ENCODE results near the gene PRKX.

The PRKX gene

DNA sequence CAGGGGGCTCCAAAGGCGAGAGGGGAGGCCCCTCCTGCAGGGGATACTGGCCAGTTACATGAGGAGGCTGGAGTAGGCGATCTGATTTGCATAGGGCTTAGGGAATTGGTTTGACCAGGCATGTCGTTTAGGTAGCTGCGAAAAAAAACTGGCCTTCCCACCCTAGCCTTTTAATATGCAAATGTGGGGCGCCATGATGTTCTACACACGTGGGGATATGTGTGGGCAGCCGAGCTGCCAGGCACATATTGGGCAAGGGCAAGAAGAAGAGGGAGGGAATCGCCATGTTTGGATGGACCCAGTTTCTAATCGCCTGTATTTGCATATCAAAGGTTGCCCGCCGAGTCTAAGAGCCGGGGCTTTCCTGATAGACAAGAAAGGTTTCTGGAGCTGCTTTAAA, 121.3 kb downstream of the PRKX start:
- DNase-seq (ENCODE audit: extremely low read depth, insufficient read length), result no peak
- Histone ChIP-seq H3K36me3 (ENCODE audit: control insufficient read depth, insufficient read depth, low read length) (no peaks in the 10 kb centered on the region), H3K4me3 (replicated peaks; ENCODE audit: low read depth, low read length) (no peak overlapping the region), H3K27me3 (replicated peaks; ENCODE audit: control insufficient read depth, insufficient read depth, low read length) (no peaks in the 10 kb centered on the region)
- TF ChIP-seq, protein P1, sequence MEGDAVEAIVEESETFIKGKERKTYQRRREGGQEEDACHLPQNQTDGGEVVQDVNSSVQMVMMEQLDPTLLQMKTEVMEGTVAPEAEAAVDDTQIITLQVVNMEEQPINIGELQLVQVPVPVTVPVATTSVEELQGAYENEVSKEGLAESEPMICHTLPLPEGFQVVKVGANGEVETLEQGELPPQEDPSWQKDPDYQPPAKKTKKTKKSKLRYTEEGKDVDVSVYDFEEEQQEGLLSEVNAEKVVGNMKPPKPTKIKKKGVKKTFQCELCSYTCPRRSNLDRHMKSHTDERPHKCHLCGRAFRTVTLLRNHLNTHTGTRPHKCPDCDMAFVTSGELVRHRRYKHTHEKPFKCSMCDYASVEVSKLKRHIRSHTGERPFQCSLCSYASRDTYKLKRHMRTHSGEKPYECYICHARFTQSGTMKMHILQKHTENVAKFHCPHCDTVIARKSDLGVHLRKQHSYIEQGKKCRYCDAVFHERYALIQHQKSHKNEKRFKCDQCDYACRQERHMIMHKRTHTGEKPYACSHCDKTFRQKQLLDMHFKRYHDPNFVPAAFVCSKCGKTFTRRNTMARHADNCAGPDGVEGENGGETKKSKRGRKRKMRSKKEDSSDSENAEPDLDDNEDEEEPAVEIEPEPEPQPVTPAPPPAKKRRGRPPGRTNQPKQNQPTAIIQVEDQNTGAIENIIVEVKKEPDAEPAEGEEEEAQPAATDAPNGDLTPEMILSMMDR (IDR thresholded peaks at IDR 0.05; ENCODE audit: insufficient read depth, low read length, poor library complexity, severe bottlenecking), result no peak

DNA sequence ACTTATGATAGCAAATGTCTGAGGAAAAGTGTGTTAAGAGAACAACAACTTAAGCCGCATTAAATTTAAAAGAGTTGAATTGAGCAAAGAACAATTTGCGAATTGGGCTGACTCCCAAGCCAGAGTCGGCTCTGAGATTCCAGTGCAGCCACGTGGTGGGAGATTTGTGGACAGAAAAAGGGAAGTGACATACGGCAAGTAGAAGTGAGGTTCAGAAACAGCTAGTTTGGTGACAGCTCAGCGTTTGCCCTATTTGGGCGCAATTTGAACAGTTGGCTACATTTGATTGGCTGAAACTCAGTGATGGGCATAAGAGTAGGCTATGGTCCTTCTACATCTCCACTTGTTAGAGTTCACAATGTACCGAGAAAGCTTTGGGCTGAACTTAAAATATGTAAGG, 124.0 kb downstream of the PRKX start:
- no peak overlapping the region for H3K4me3 ChIP-seq (replicated peaks; ENCODE audit: low read depth, low read length)
- DNase-seq (ENCODE audit: extremely low read depth, insufficient read length), result no peak
- TF ChIP-seq, protein P1 (IDR thresholded peaks at IDR 0.05; ENCODE audit: insufficient read depth, low read length, poor library complexity, severe bottlenecking), result no peak
- H3K27me3 ChIP-seq (replicated peaks; ENCODE audit: control insufficient read depth, insufficient read depth, low read length), result no peaks in the 10 kb centered on the region
- no peaks in the 10 kb centered on the region for H3K36me3 ChIP-seq (ENCODE audit: control insufficient read depth, insufficient read depth, low read length)

DNA sequence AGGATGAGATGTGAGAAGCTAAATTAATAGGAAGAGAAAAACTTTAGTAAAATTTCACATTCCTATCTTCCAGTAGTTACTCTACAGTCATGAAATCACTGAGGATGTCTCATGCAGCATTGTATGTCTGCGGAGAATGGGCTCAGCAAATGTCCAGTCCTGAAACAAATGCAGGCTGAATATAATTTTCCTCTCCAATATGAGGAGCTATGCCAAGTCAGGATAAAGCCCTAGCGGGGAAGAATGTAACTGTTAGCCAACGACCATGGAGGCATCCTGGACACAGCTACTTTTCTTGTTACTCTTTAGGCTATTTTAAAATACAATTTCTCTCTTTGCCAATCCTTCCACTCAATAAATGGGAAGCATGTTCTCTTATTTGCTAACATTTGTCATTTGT, 127.7 kb downstream of the PRKX start:
- Histone ChIP-seq H3K4me3 (replicated peaks; ENCODE audit: low read depth, low read length) (no peak overlapping the region), H3K36me3 (ENCODE audit: control insufficient read depth, insufficient read depth, low read length) (no peaks in the 10 kb centered on the region), H3K27me3 (replicated peaks; ENCODE audit: control insufficient read depth, insufficient read depth, low read length) (no peaks in the 10 kb centered on the region)
- TF ChIP-seq, protein P1 (IDR thresholded peaks at IDR 0.05; ENCODE audit: insufficient read depth, low read length, poor library complexity, severe bottlenecking), result no peak
- DNase-seq (ENCODE audit: extremely low read depth, insufficient read length), result no peak

DNA sequence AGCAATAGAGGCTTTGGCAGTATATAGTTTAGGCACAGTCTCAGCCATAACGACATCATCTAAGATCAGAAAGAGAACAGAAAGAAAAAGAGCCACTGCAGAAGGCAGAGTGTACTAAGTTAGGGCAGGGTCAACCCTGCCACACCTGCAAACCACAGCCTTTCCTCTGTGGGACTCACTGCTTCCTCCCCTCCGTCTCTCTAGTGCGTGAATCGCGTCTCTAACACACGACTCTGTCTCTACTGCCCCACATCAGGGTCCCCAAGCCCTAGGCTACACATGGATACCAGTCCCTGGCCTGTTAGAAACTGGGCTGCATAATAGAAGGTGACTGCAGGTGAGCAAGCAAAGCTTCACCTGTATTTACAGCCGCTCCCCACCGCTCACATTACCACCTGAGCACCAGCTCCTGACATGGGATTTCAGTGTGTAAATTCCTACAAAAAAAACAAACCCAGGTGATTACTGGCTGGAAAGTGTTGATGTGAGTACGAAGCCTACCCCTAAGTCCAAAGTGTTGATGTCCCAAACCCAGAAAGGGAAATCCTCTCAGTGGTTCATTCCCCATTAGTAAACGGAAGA, 128.9 kb downstream of the PRKX start:
- H3K4me3 ChIP-seq (replicated peaks; ENCODE audit: low read depth, low read length), result no peak overlapping the region
- no peak for DNase-seq (ENCODE audit: extremely low read depth, insufficient read length)
- TF ChIP-seq, protein P1 (IDR thresholded peaks at IDR 0.05; ENCODE audit: insufficient read depth, low read length, poor library complexity, severe bottlenecking), result no peak
- no peaks in the 10 kb centered on the region for H3K27me3 ChIP-seq (replicated peaks; ENCODE audit: control insufficient read depth, insufficient read depth, low read length)
- H3K36me3 ChIP-seq (ENCODE audit: control insufficient read depth, insufficient read depth, low read length), result no peaks in the 10 kb centered on the region

DNA sequence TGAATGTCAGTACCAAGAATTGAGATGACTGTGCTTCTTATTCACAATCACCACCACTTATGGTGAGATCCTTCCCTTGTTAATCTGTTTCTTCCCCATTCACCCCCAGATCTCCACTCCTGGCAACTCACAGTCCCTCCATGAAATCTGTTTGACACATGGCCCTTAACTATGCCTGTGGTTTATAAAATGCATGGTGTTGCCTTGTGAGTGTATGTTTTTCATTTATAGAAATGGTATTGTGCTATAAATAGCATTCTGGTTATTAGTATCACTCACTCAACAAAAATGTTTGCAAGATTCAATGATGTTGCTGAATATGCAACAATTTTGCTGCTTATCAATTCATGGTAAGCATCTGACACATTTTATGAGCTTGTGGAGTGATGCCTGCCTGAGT, 131.0 kb downstream of the PRKX start:
- no peak overlapping the region for H3K4me3 ChIP-seq (replicated peaks; ENCODE audit: low read depth, low read length)
- H3K27me3 ChIP-seq (replicated peaks; ENCODE audit: control insufficient read depth, insufficient read depth, low read length), result no peaks in the 10 kb centered on the region
- no peak for DNase-seq (ENCODE audit: extremely low read depth, insufficient read length)
- H3K36me3 ChIP-seq (ENCODE audit: control insufficient read depth, insufficient read depth, low read length), result no peaks in the 10 kb centered on the region
- TF ChIP-seq, protein P1 (IDR thresholded peaks at IDR 0.05; ENCODE audit: insufficient read depth, low read length, poor library complexity, severe bottlenecking), result no peak

DNA sequence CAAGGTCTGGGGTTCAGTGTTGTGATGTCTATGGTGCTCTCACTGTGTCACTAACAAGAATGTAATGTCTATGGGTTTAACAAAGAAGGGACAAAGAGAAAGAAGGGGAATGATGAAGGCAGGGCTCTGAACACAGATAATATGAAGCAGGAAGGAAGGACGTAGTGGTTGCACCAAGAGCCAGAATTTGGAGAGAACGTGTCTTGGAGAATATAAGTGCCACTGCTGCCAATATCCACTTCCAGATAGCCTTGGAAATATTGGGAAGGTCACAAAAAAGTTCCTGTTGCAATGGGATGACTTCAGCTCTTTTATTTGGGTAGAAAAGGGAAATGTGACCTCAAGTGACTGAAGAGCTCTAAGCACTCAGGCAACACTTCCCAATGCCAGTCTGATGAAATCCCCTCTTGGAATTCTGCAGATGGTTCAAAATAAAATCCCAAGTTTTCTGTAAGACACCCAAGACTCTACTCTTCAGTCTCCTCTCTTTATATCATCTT, 131.8 kb downstream of the PRKX start:
- TF ChIP-seq, protein P1 (IDR thresholded peaks at IDR 0.05; ENCODE audit: insufficient read depth, low read length, poor library complexity, severe bottlenecking), result no peak
- Histone ChIP-seq H3K36me3 (ENCODE audit: control insufficient read depth, insufficient read depth, low read length) (no peaks in the 10 kb centered on the region), H3K4me3 (replicated peaks; ENCODE audit: low read depth, low read length) (no peak overlapping the region), H3K27me3 (replicated peaks; ENCODE audit: control insufficient read depth, insufficient read depth, low read length) (no peaks in the 10 kb centered on the region)
- no peak for DNase-seq (ENCODE audit: extremely low read depth, insufficient read length)
